ENCODE results near the gene CLIC1.

DNA sequence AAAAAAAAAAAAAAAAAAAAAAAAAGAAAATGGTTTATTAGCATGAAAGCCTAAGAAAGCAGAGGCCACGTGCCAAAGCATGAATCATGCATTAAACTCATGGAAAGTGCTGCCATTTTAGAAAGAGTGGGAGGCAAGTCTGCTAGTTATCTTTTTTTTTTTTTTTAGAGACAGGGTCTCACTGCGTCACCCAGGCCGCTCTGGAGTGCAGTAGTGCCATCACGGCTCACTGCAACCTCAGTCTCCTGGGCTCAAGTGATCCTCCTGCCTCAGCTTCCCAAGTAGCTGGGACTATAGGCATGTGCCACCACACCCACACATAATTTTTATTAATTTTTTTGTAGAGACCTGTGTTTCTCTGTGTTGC is 35.6 kb upstream of the CLIC1 start:
- TF ChIP-seq POLR2AphosphoS5 (IDR thresholded peaks at IDR 0.05) (no peak), POLR2A (IDR thresholded peaks at IDR 0.05) (no peak), EP300 (IDR thresholded peaks at IDR 0.05) (no peak)
- TF ChIP-seq, protein P1, sequence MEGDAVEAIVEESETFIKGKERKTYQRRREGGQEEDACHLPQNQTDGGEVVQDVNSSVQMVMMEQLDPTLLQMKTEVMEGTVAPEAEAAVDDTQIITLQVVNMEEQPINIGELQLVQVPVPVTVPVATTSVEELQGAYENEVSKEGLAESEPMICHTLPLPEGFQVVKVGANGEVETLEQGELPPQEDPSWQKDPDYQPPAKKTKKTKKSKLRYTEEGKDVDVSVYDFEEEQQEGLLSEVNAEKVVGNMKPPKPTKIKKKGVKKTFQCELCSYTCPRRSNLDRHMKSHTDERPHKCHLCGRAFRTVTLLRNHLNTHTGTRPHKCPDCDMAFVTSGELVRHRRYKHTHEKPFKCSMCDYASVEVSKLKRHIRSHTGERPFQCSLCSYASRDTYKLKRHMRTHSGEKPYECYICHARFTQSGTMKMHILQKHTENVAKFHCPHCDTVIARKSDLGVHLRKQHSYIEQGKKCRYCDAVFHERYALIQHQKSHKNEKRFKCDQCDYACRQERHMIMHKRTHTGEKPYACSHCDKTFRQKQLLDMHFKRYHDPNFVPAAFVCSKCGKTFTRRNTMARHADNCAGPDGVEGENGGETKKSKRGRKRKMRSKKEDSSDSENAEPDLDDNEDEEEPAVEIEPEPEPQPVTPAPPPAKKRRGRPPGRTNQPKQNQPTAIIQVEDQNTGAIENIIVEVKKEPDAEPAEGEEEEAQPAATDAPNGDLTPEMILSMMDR (IDR thresholded peaks at IDR 0.05) = no peak
